ENCODE results near the gene MACIR.

MACIR gene

GRCh38 chr5:103293719-103294118 is 35.2 kb downstream of the MACIR start:
- no peak for DNase-seq

DNA sequence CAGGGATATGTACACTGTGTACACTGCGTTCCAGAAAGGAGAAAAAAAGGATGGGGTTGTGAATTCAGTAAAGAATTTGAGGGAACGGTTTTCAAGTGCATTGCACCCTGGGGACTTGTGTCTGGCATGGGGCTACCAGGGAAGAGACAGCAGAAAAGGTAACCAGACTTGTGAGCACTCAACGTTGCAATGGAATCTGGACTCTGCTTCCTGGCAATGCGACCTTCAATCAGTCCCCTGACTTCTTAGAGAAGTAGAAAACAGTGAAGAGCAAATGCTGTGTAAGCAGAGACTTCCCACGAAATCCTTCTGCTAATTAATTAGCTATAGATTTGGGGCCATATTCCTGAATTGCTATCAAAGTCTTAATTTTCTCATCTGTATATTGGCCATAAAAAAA is 36.3 kb downstream of the MACIR start:
- no peak for DNase-seq

DNA sequence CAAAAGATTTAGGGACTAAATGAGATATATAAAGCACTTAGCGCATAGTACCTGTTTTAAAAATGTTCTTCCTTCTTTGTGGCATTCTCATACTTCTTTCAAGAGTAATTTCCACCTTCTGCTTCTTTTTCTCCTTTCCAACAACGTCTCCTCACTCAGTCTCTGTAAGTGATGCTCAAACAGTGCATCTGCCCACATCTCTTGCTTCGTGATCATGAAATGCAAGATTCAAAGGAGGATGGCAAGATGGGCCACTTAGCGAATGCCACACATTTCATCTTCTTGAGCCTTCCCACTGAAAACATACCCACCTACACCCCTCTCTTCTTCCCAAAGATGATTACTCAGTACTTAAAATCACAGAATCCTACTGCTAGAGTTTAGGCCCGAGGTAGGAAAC is 36.9 kb downstream of the MACIR start:
- DNase-seq = no peak

DNA sequence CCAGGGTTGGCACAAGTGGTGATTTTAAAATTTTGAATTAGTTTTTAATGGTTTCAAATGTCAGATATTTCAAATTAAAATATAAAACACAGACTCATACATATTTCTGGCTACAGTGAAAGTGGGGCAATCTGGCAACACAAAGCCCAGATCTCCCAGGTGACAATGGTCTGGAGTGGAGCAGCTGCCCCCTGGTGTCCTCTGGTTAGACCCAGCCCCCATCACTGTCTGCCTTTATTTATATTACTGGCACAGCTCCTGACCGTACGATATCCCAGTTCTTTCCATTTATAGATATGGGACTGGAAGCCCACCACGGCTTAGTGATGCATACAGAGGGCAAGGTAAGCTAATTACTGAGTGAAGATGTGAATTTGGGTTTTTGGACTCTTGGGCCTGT is 37.3 kb downstream of the MACIR start:
- DNase-seq = no peak

GRCh38 chr5:103298117-103298516 is 39.6 kb downstream of the MACIR start:
- DNase-seq = no peak

GRCh38 chr5:103298607-103299188 is 40.1 kb downstream of the MACIR start:
- DNase-seq = no peak

- no peak for DNase-seq
Observed at GRCh38 chr5:103305809-103306208, 47.2 kb downstream of the MACIR start.

DNA sequence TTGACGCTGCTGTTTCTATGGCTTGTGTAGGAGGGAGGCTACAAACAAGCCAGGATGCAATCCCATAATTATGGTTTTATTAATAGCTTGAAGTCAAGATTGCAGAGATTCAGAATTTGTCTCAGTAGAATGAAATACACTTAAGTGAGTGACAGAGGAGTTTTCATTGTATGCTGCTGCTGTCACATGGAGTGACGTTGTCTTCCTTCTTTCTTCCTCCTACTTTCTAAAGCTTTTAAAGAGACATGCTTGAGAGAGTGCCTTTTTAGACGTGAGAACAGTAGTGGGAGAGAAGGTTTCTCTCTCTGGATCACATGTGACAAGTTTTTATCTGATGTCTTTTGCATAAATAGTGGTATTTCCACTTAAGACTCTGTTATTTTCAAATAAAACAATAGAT is 48.9 kb downstream of the MACIR start:
- no peak for DNase-seq

DNA sequence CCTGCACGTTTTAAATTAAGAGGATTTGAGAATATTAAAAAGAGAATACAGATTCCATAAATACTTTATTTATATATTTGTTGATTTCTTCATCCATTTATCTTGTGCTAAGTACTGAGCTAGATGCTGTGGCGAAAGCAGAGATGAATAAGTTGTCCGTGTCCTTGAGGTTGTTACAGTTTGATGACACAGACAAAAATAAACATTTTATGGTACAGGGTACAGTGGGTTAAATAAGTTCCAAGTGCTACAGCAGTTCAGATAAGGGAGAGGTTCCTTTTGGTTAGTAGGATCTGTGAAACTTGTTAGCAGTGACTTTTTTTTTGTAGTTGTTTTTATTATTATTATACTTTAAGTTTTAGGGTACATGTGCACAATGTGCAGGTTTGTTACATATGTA is 50.2 kb downstream of the MACIR start:
- no peak for DNase-seq

- no peak for DNase-seq
Observed at GRCh38 chr5:103313056-103313455, 54.5 kb downstream of the MACIR start.

DNA sequence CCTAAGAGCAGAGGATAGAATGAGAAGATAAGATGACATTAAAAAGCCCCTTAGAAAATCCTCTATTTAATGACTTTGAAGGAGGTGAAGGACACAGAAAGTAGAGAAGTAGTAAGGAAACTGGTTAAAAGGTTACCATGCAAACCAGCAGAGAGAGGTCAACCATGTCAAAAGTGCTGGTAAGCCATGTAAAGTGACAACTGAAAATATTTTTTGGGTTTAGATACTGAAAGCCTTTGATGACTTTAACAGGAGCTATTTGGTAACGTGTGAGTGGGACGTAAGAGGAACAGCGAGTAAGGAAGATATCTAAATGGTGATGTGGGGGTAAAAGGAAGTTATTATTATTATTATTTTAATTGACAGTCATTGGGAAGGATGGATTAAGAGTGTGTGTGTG is 56.9 kb downstream of the MACIR start:
- no peak for DNase-seq

DNA sequence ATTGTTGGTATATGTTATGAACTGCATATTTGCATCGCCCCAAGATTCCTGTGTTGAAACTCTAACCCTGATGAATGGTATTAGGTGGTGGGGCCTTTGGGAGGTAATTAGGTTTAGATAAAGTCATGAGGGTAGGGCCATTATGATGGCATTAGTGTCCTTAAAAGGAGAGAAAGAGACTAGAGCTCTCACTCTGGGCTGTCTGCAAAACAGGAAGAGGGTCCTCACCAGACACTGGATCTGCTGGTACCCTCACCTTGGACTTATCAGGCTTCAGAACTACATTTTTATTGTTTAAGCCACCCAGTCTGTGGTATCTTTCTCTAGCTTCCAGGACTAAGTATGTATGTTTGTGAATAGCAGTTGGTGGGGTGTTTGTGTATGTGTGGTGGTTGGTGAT is 68.9 kb downstream of the MACIR start:
- DNase-seq = no peak

GRCh38 chr5:103327893-103328292 is 69.3 kb downstream of the MACIR start:
- no peak for DNase-seq

All from stimulated activated naive CD4-positive, alpha-beta T cell treated with Interleukin-2 at 50 U/mL for 16 hours (primary cell).